HG03103 (cell line): ENCODE results near the gene PSTPIP2.

ENCODE experiments used
- ATAC-seq: cut with Tn5 transposase; IDR thresholded peaks from one replicate; pipeline ENCODE4 v1.9.1; 2021; ENCODE audit warnings: low read depth; ENCODE audit not compliant: unreplicated experiment

PSTPIP2 gene

DNA sequence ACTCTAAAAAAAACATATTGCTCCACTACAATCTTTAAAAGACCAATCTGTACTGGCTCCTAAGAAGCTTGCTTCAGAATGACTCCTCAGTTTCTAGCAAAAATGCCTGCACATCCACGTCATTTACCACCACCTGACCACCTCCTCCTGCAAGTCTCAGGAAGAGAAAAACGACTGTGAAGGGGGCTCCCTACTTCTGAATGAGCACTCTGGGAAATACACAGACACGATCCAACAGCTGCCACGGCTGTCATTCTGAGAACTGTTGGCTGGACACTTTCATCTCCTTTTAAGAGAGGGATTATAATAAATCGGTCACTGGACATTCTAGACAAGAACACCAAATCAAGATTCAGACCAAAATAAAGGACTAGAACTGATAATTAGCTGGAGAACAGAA is 126.4 kb downstream of the PSTPIP2 start:
- no peak for ATAC-seq

DNA sequence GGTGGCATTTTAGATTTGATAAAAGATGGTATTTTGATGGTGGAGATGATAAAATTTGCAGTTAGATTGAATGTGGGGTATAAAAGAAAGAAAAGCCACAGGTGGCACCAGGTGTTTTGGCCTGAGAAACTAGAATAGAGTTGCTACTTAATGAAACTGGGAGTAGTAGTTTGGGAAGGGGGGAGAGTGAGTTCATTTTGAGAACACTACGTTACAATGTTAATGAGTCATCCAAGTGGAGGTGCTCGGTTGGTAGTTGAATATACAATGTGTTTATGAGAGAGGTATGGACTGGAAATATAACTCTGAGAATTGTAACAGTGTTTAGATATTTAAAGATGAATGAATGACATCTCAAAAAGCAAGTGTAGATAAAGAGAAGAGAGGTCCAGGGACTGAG is 131.3 kb downstream of the PSTPIP2 start:
- ATAC-seq, result no peak

DNA sequence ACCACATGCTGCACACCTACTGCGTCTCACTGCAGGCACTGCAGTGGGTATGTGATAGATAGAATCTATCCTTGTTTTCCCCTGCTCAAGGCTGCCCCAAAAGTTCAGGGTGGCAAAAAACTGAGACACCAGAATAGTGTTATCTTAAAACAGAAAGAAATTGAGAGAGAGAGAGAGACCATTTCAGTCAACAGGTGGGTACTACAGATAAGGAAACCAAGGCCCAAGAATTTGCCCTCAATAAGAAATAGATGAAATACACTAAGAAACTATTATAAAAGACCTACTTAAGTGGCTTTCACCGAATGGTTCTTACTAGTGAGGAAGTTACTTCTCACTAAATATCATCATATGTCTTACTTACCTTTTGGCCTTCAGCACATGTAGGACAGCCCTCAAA is 132.8 kb downstream of the PSTPIP2 start:
- no peak for ATAC-seq

DNA sequence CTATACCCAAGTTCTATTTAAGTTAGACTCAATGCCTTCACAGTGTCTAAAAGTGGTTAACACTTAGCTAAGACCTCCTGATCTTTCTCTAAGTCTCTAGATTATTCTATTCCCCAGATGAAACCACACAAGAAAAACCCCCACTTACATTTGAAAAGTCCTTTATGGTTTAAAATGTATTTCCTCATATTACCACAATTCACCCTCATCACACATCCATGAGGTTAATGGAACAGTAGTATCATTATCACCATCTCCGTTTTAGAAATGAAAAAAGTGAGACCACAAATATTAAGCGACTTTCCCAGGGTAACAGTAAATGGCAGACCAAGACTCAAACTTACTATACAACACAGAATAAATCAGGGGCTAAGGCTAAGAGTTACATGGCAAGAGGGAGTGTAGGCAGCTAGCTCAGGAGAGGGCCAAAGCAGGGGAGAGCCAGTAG is 133.5 kb downstream of the PSTPIP2 start:
- no peak for ATAC-seq

DNA sequence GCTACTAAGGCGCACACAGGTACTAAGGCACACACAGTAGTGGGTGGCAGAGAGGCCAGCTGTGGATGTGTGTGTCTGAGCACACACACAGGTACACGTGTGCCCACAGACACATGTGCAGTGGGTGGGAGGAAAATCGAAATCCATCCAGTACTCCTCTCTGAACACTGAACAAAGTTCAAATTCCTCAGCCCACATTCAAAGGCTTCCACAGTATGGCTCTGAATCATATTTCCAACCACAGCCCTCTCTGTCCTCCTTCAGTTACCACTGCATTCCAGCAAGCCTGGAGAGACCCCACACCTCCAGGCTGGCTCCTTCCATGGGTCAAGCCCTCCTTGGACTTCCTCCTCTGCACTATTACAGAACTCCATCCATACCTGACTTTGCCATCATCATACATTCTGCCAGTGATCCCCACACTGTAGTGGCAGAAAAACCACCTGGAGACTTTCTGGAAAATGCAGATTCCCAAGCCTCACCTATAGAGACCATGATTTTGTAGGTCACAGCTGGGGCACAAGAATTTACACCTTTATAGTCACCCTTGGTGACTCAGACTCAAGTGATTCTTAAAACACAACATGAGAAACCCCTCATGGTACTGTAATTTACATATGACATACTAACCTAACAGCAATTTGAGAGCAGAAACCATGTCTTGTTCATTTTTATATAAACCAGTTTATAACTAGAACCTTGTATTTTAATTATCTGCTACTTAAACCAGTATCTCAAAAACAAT is 136.3 kb downstream of the PSTPIP2 start:
- ATAC-seq, result no peak
